ENCODE measurements around the gene HSFY2. TPM values are rescaled to one million over a fixed set of nuclear protein-coding genes. Genes with fewer than 3 reads are reported as not detected.
"Not testable (repeated sequence)": the region's sequence is repeated elsewhere in the genome, so short reads cannot be mapped to it uniquely, and the experiment has no call there.

HSFY2 gene, protein sequence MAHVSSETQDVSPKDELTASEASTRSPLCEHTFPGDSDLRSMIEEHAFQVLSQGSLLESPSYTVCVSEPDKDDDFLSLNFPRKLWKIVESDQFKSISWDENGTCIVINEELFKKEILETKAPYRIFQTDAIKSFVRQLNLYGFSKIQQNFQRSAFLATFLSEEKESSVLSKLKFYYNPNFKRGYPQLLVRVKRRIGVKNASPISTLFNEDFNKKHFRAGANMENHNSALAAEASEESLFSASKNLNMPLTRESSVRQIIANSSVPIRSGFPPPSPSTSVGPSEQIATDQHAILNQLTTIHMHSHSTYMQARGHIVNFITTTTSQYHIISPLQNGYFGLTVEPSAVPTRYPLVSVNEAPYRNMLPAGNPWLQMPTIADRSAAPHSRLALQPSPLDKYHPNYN
- total RNA-seq, result not detected in 2 replicates
- long read RNA-seq, result 0 reads

DNA sequence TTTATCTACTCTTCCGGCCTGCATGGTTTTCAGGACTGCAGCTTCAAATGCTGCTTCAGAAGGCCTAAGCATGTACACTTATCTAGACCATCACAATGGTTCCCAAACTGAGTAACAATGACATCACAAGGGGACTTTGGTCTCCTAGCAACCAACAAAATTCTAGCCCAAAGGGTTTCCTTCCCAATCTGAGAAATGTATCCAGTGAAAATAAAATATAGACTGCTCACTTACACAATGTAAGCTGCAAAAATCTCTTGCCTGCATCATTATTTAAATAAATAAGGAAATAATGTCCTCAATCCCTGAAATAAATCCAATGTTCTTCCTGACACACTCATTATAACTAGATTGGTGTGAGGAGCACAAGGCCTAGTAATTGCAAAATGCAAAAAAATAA is at the start of gene HSFY2:
TSS of gene HSFY2 (minus strand) at position 101 of the 400 bp plus-strand sequence. CDS start 117 bp downstream, outside the sequence.
- not testable (repeated sequence) for H3K9me3 Mint-ChIP-seq (ENCODE audit: unreplicated experiment); H3K4me3 Mint-ChIP-seq (ENCODE audit: unreplicated experiment); H3K36me3 Mint-ChIP-seq (ENCODE audit: unreplicated experiment); H3K27me3 Mint-ChIP-seq (ENCODE audit: unreplicated experiment); H3K4me1 Mint-ChIP-seq (ENCODE audit: unreplicated experiment); H3K27ac Mint-ChIP-seq (ENCODE audit: unreplicated experiment); DNase-seq (ENCODE audit: extremely low spot score, unreplicated experiment)

DNA sequence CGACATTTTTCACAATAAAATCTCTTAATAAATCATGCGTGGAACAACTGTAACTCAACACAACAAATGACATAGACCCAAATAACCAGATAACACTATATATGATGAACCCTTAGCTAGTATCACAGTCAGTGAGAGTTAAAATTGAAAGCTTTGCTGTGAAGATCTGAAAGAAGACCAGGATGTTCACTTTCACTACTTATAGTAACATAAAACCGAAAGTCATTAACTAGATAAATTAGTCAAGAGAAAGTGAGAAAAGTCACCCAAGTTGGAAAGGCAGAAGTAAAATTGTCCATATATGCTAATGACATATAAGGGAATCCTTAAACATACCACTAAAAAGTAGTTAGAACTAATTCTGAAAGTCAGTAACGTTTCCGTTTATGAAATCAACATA is 42.2 kb upstream of the HSFY2 start:
- H3K27ac Mint-ChIP-seq (ENCODE audit: unreplicated experiment); H3K36me3 Mint-ChIP-seq (ENCODE audit: unreplicated experiment); DNase-seq (ENCODE audit: extremely low spot score, unreplicated experiment); H3K4me3 Mint-ChIP-seq (ENCODE audit: unreplicated experiment); H3K4me1 Mint-ChIP-seq (ENCODE audit: unreplicated experiment); H3K9me3 Mint-ChIP-seq (ENCODE audit: unreplicated experiment); H3K27me3 Mint-ChIP-seq (ENCODE audit: unreplicated experiment): not testable (repeated sequence)

DNA sequence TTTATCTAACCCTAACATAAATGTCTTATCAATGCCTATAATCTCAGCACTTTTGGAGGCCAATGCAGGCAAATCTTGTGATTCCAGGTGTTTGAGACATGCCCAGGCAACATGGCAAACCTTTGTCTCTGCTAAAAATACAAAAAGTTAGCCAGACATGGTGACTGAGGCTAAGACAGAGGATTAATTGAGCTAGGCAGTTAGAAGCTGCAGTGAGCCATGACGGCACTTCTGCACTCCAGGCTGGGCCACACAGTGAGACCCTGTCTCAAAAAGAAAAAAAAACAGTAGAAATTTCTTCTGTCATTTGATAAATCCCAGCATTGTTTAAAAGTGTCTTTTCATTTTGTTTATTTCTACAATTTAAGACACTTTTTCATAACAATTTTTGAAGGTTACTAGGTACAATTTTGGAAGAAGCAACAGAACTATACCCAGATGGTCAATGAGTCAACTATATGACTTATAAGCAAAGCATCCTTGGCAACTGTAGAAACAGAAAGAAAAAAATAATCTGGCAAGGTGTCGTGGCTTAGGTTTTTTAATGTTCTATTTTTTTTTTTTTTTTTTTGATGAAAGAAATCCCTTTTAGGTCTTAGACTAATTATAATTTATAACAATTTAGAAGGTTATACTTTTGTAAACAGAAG is 15.3 kb upstream of the HSFY2 start:
- H3K27ac Mint-ChIP-seq (ENCODE audit: unreplicated experiment); H3K9me3 Mint-ChIP-seq (ENCODE audit: unreplicated experiment): not testable (repeated sequence)

DNA sequence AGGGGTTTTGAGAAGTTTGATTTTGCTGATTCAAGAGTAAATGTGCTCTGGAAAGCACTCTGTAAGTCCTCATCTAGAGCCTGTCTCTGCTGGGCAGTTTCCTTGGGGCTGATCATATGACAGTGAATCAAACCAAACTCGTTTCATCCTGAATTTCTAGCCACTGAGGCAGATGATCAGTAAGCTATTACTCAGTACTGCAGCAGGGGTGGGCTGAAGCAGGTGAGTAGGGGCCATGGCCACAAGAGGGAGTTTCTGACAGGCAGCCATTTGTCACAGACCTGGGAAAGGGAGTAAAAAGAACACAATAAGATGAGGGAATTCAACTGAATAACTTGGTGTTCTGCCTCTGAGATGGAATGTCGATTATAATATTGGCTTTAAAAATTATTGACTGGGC is 19.5 kb downstream of the HSFY2 start:
- DNase-seq (ENCODE audit: extremely low spot score, unreplicated experiment); H3K36me3 Mint-ChIP-seq (ENCODE audit: unreplicated experiment); H3K27me3 Mint-ChIP-seq (ENCODE audit: unreplicated experiment); H3K27ac Mint-ChIP-seq (ENCODE audit: unreplicated experiment); H3K4me3 Mint-ChIP-seq (ENCODE audit: unreplicated experiment); H3K4me1 Mint-ChIP-seq (ENCODE audit: unreplicated experiment); H3K9me3 Mint-ChIP-seq (ENCODE audit: unreplicated experiment): not testable (repeated sequence)

More for the DNA sequence above, 15.3 kb upstream of the HSFY2 start:
- DNase-seq (ENCODE audit: extremely low spot score, unreplicated experiment); H3K36me3 Mint-ChIP-seq (ENCODE audit: unreplicated experiment); H3K4me1 Mint-ChIP-seq (ENCODE audit: unreplicated experiment); H3K4me3 Mint-ChIP-seq (ENCODE audit: unreplicated experiment); H3K27me3 Mint-ChIP-seq (ENCODE audit: unreplicated experiment): not testable (repeated sequence)

DNA sequence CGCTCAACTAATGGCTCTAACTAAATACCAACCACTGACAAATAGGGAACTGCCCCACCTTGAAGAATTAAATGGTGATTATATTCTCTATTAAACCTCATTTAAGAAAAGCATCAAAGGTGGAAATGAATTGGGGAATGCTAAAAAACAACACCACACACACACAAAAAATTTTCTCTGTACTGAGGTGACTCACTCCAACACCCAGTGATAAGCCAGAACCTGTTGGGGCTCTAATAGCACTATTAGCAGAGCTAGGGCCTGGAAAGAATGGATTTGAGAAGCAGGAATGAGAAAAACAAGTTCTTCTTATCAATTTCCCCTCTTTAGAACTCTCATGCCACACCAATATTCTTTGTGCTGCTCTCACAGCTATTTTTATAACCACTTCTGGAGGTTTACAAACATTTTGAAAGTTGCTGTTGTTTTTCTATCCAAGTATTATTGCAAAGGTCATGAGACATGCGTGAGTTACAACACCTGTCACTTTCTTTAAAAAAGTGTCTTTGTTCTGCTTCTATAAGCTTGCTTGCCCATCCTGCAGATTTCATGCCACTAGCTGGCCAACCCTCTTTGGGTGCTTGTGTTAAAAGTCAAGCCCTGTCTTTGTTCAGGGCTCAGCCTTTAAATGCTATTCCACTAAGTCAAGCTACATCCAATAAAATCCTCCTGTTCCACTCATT is 20.3 kb downstream of the HSFY2 start:
- H3K36me3 Mint-ChIP-seq (ENCODE audit: unreplicated experiment); H3K4me1 Mint-ChIP-seq (ENCODE audit: unreplicated experiment): not testable (repeated sequence)

DNA sequence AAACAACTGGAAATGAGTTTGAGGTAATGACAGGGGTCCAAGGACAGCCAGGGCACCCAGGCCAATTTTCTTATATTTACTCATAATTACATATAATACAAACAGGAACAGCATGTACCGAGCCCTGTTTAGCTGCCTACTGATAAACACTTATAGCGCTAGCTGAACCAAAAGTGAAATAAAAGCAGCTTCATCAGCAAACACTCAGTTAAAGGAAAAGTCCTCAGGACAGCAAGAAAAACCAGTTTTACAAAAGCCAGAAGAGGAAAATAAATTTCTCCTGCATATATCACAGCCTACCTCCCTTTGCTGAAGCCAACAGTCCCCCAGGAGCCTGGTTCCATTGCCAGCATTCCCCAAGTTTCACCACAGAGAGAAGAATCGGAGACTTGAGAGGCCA is 49.8 kb downstream of the HSFY2 start:
- not testable (repeated sequence) for H3K36me3 Mint-ChIP-seq (ENCODE audit: unreplicated experiment); H3K27ac Mint-ChIP-seq (ENCODE audit: unreplicated experiment); H3K27me3 Mint-ChIP-seq (ENCODE audit: unreplicated experiment); H3K9me3 Mint-ChIP-seq (ENCODE audit: unreplicated experiment); H3K4me3 Mint-ChIP-seq (ENCODE audit: unreplicated experiment); DNase-seq (ENCODE audit: extremely low spot score, unreplicated experiment); H3K4me1 Mint-ChIP-seq (ENCODE audit: unreplicated experiment)

More for the DNA sequence above, 20.3 kb downstream of the HSFY2 start:
- H3K4me3 Mint-ChIP-seq (ENCODE audit: unreplicated experiment); H3K9me3 Mint-ChIP-seq (ENCODE audit: unreplicated experiment); H3K27ac Mint-ChIP-seq (ENCODE audit: unreplicated experiment); DNase-seq (ENCODE audit: extremely low spot score, unreplicated experiment); H3K27me3 Mint-ChIP-seq (ENCODE audit: unreplicated experiment): not testable (repeated sequence)

Other genes with a start within 250 kb of the HSFY2 start
- gene HSFY1, start 227.0 kb downstream of the HSFY2 start, total RNA-seq, result not detected in 2 replicates